HepG2 (cell line): ENCODE data around the gene NISCH. TPM values are rescaled to one million over a fixed set of nuclear protein-coding genes. Genes with fewer than 3 reads are reported as not detected.

Source experiments
- AGO1 ChIP-seq: fragments of 200-400 bp; formaldehyde crosslinking; IDR thresholded peaks from 2 replicates; pipeline ENCODE4 v1.6.1; 2017; ENCODE audit warnings: mild to moderate bottlenecking, low read depth, low read length, moderate library complexity; ENCODE audit not compliant: poor library complexity, severe bottlenecking
- CBFB ChIP-seq: sonication (generic); formaldehyde crosslinking; IDR thresholded peaks from 2 replicates; pipeline ENCODE4 v1.4.0; 2020; ENCODE audit warnings: missing genetic modification reagents
- DBP ChIP-seq: sonication (generic); formaldehyde crosslinking; IDR thresholded peaks from 2 replicates; pipeline ENCODE4 v1.4.0; 2020; ENCODE audit warnings: missing genetic modification reagents; ENCODE audit errors: not compliant biosample characterization
- DPF2 ChIP-seq: sonication (generic); formaldehyde crosslinking; IDR thresholded peaks from 2 replicates; pipeline ENCODE4 v1.4.0; 2020; ENCODE audit warnings: mild to moderate bottlenecking, low read depth, missing genetic modification reagents, borderline replicate concordance
- E2F5 ChIP-seq: sonication (generic); formaldehyde crosslinking; conservative IDR thresholded peaks from 2 replicates; pipeline ENCODE4 v1.4.0; 2020; ENCODE audit warnings: missing genetic modification reagents
- EP300 ChIP-seq, 3 experiments: sonication (generic) in 1 of 3; formaldehyde crosslinking in 1 of 3; IDR thresholded peaks; 2 replicates each; pipeline versions ENCODE4 v1.5.1 to v1.6.1; 2011 to 2020; ENCODE audit warnings: low read depth in 2 of 3, low read length in 2 of 3, borderline replicate concordance in 1 of 3, improper control_type of control experiment in 1 of 3, mild to moderate bottlenecking in 1 of 3, missing genetic modification reagents in 1 of 3, moderate library complexity in 1 of 3
- HIVEP1 ChIP-seq: sonication (generic); formaldehyde crosslinking; IDR thresholded peaks from 2 replicates; pipeline ENCODE4 v1.4.0; 2020; ENCODE audit warnings: mild to moderate bottlenecking, missing genetic modification reagents
- ISL2 ChIP-seq: sonication (generic); formaldehyde crosslinking; IDR thresholded peaks from 2 replicates; pipeline ENCODE4 v1.5.0; 2020; ENCODE audit warnings: missing genetic modification reagents
- MTERF4 ChIP-seq: sonication (generic); formaldehyde crosslinking; IDR thresholded peaks from 2 replicates; pipeline ENCODE4 v1.8.0; 2023; ENCODE audit warnings: mild to moderate bottlenecking, missing genetic modification reagents
- TBL1XR1 ChIP-seq: fragments of 150-350 bp; IDR thresholded peaks from 2 replicates; pipeline ENCODE4 v1.6.1; 2014; ENCODE audit warnings: borderline replicate concordance, low read length; ENCODE audit not compliant: partially characterized antibody
- XBP1 ChIP-seq: sonication (generic); formaldehyde crosslinking; IDR thresholded peaks from 2 replicates; pipeline ENCODE4 v1.5.0; 2020; ENCODE audit warnings: missing genetic modification reagents
- ZBED4 ChIP-seq: sonication (generic); formaldehyde crosslinking; IDR thresholded peaks from 2 replicates; pipeline ENCODE4 v1.4.0; 2020; ENCODE audit warnings: missing genetic modification reagents, borderline replicate concordance
- ZIK1 ChIP-seq: sonication (generic); formaldehyde crosslinking; IDR thresholded peaks from 2 replicates; pipeline ENCODE4 v1.5.0; 2020; ENCODE audit warnings: mild to moderate bottlenecking, low read depth, missing genetic modification reagents, borderline replicate concordance
- polyA plus RNA-seq, 8 experiments: library from polyadenylated mRNA; depleted of rRNA in 3 of 8; stranded (reverse) in 7 of 8; unstranded in 1 of 8; fragments of >200 nt; fragmentation: Illumina TruSeq in 4 of 8; extraction: Trizol in 4 of 8; gene quantifications; 2 replicates each; pipeline versions ENCODE4 v1.2.1 to v1.2.3, GENCODE V29; 2011 to 2016; ENCODE audit warnings: low read depth in 4 of 8, missing spikeins in 1 of 8, mixed read lengths in 1 of 8; ENCODE audit not compliant: insufficient read depth in 1 of 8
- total RNA-seq, 5 experiments: library from RNA; depleted of rRNA; stranded (reverse); fragments of >200 nt; fragmentation: Illumina TruSeq; extraction: Trizol; gene quantifications; 2 replicates each; pipeline ENCODE4 v1.2.3, GENCODE V29; 2016; ENCODE audit warnings: low read depth in 1 of 5
- TF ChIP-seq, protein P1 (sequence below): sonication (generic); formaldehyde crosslinking; IDR thresholded peaks from 2 replicates; pipeline ENCODE4 v1.9.0; 2021; ENCODE audit warnings: missing genetic modification reagents, borderline replicate concordance
- TF ChIP-seq, protein P2 (sequence below): sonication (generic); formaldehyde crosslinking; IDR thresholded peaks from 2 replicates; pipeline ENCODE4 v1.5.1; 2020; ENCODE audit warnings: mild to moderate bottlenecking, missing genetic modification reagents, borderline replicate concordance

The NISCH gene
- total and polyA plus RNA-seq, 2 of the 13 experiments (the other 11 are each of a cell fraction or from before 2014, with no cell fraction given): 27.0 to 47.6 TPM

GRCh38 chr3:52536369-52537164 is 81.2 kb downstream of the NISCH start, which contains the start of gene UQCC5 (continued):
- TF ChIP-seq DPF2 (CRISPR knock-in tag): no peak
- TF ChIP-seq ZIK1 (CRISPR knock-in tag): peak; percentile 88
- no peak; the same call in none of the 2 replicates for TF ChIP-seq HIVEP1 (CRISPR knock-in tag)
- peak; percentile 73; the same call in 1 of the 2 replicates for TF ChIP-seq ZBED4 (CRISPR knock-in tag)
- TF ChIP-seq E2F5 (CRISPR knock-in tag): no peak; the same call in 1 of the 2 replicates
- no peak for TF ChIP-seq DBP (CRISPR knock-in tag)
- peak; percentile 70 for TF ChIP-seq ISL2 (CRISPR knock-in tag)
- TF ChIP-seq CBFB (CRISPR knock-in tag): peak; percentile 66; the same call in 1 of the 2 replicates
- TF ChIP-seq EP300 (IDR thresholded peaks at IDR 0.05; ENCODE audit: low read depth in 2 of 2, low read length in 2 of 2): no peak
- TF ChIP-seq EP300 (CRISPR knock-in tag; IDR thresholded peaks at IDR 0.05; ENCODE audit: borderline replicate concordance): no peak
- peak; percentile 90 for TF ChIP-seq AGO1
- TF ChIP-seq, protein P1, sequence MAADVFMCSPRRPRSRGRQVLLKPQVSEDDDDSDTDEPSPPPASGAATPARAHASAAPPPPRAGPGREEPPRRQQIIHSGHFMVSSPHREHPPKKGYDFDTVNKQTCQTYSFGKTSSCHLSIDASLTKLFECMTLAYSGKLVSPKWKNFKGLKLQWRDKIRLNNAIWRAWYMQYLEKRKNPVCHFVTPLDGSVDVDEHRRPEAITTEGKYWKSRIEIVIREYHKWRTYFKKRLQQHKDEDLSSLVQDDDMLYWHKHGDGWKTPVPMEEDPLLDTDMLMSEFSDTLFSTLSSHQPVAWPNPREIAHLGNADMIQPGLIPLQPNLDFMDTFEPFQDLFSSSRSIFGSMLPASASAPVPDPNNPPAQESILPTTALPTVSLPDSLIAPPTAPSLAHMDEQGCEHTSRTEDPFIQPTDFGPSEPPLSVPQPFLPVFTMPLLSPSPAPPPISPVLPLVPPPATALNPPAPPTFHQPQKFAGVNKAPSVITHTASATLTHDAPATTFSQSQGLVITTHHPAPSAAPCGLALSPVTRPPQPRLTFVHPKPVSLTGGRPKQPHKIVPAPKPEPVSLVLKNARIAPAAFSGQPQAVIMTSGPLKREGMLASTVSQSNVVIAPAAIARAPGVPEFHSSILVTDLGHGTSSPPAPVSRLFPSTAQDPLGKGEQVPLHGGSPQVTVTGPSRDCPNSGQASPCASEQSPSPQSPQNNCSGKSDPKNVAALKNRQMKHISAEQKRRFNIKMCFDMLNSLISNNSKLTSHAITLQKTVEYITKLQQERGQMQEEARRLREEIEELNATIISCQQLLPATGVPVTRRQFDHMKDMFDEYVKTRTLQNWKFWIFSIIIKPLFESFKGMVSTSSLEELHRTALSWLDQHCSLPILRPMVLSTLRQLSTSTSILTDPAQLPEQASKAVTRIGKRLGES: no peak; the same call in 1 of the 2 replicates
- no peak; the same call in 1 of the 2 replicates for TF ChIP-seq XBP1 (CRISPR knock-in tag)
- peak; percentile 95; the same call in 1 of the 2 replicates for TF ChIP-seq MTERF4
- TF ChIP-seq TBL1XR1: no peak
- TF ChIP-seq, protein P2, sequence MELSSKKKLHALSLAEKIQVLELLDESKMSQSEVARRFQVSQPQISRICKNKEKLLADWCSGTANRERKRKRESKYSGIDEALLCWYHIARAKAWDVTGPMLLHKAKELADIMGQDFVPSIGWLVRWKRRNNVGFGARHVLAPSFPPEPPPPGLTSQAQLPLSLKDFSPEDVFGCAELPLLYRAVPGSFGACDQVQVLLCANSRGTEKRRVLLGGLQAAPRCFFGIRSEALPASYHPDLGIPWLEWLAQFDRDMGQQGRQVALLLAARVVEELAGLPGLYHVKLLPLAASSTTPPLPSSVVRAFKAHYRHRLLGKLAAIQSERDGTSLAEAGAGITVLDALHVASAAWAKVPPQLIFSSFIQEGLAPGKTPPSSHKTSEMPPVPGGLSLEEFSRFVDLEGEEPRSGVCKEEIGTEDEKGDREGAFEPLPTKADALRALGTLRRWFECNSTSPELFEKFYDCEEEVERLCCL: no peak
